NK-92 (cell line): ENCODE measurements around the gene SPATA31E1.
"Not testable (repeated sequence)": the region's sequence is repeated elsewhere in the genome, so short reads cannot be mapped to it uniquely, and the experiment has no call there.

Experiments
- DNase-seq: peaks from one replicate; lab custom pipeline; 2025; ENCODE audit not compliant: unreplicated experiment; lab: John Stamatoyannopoulos, UW

Gene SPATA31E1

GRCh38 chr9:87921561-87921960, 38.9 kb downstream of the SPATA31E1 start:
- not testable (repeated sequence) for DNase-seq

DNA sequence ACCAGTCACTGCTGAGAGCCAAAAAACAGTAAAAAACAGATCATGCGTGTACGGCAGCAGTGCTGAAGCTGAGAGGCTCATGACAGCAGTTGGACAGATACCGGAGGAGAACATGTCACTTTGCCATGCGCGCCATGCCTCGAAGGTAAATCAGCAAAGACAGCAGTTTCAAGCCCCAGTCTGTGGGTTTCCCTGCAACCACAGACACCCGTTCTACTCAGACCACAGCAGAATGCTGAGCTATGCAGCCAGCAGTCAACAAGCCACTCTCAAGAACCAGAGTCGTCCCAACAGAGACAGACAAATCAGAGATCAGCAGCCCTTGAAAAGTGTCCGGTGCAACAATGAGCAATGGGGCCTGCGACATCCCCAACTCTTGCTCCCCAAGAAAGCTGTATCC, 40.3 kb downstream of the SPATA31E1 start:
- not testable (repeated sequence) for DNase-seq

DNA sequence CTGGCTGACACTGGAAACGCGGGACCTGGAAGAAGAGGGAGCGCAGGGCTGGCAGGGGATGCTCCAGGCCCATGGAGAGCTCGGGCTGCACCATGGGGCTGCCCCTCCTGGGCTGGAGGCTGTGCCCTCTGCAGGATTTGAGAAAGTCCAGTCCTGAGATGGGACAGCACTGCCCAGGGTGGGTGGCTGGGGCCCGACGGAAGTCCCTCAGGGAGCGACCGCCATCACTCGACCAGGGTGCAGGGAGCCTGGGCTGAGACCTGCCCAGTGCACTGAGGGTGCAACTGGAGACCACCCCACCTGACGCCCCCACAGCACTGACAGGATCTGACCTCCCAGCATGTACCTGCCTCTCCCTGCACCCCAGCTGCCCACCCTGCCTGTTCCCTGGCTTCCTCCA, 42.2 kb downstream of the SPATA31E1 start:
- DNase-seq: not testable (repeated sequence)

DNA sequence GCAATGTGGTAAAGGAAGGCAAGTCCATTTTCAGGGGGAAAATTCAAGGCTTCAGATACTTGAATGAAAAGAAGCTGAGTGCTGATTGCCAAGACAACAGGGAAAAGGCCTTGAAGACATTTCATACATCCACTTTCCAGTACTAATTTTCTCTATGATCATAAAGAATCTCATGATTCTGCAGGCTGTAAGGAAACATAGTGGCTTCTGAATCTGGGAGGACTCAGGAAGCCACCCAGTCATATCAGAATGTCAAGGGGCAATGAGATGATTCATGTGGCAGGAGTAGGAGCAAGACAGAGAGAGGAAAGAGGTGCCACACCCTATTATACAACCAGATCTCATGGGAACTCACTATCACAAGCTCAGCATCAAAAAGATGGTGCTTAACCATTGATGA, 46.5 kb downstream of the SPATA31E1 start:
- not testable (repeated sequence) for DNase-seq

DNA sequence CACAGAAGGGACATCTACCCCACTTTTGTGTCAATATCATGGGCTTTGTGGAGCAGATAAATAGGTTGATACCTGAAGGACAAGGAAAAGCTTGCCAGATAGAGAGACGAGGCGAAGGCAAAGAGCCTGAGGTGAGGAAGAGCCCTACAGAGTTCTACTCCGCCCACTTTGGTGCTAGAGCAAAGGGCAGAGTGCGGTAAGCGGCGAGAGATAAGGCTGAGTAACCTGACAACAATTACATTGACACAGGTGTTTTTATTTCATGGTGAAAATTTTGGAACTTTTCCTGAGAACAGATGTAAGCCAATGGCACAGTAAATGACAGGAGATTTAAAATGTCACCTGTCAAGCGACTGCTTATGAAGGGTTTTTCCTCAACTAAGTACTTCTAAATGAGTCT, 51.8 kb downstream of the SPATA31E1 start:
- DNase-seq: not testable (repeated sequence)

DNA sequence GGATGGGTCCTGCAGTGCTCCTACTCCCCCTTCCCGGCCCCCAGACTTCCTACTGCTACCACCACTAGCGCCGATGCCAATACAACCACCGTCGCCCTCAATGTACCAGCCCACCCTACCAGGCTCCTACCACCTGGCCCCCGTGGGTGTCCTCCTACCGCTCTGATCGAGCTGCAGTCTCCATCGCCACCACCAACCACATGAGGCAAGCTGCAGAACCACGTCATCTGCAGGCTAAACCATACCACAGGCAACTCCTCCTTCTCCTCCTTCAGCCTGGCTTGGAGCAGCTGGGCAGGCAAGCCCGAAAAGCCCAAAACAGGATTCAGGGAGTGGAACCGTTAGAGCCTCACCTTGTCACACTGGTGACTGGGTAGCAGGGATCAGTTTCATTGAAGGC, 54.7 kb downstream of the SPATA31E1 start:
- not testable (repeated sequence) for DNase-seq

- not testable (repeated sequence) for DNase-seq
Measured at GRCh38 chr9:87937918-87938317, 55.2 kb downstream of the SPATA31E1 start.

DNA sequence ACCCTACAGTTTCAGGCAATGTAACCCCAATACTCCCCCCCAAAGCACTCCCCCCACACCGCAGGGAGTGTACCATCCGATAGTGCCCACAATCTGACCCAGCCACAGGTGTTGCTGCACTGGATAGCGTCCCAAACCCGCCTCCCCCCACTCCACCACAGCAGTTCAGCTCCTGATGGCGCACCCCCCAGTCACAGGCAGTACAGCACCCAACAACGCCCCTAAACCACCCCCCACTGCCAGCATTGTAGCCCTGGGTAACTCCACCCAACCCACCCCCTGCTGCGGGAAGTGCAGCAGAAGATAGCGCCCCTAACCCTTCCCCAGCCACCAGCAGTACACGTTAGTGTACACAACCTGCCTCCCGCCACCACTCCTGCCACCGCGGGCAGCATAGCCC, 55.7 kb downstream of the SPATA31E1 start:
- DNase-seq: not testable (repeated sequence)
